ENCODE data around the gene NOX5.

Gene NOX5

GRCh38 chr15:69074843-69075224, 60.3 kb downstream of the NOX5 start:
- no peak for DNase-seq (ENCODE audit: extremely low read depth, low read depth)
- TF ChIP-seq, protein P1, sequence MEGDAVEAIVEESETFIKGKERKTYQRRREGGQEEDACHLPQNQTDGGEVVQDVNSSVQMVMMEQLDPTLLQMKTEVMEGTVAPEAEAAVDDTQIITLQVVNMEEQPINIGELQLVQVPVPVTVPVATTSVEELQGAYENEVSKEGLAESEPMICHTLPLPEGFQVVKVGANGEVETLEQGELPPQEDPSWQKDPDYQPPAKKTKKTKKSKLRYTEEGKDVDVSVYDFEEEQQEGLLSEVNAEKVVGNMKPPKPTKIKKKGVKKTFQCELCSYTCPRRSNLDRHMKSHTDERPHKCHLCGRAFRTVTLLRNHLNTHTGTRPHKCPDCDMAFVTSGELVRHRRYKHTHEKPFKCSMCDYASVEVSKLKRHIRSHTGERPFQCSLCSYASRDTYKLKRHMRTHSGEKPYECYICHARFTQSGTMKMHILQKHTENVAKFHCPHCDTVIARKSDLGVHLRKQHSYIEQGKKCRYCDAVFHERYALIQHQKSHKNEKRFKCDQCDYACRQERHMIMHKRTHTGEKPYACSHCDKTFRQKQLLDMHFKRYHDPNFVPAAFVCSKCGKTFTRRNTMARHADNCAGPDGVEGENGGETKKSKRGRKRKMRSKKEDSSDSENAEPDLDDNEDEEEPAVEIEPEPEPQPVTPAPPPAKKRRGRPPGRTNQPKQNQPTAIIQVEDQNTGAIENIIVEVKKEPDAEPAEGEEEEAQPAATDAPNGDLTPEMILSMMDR (IDR thresholded peaks at IDR 0.05; ENCODE audit: low read depth, low read length): no peak

- no peak for DNase-seq (ENCODE audit: extremely low read depth, low read depth)
- TF ChIP-seq, protein P1 (IDR thresholded peaks at IDR 0.05; ENCODE audit: low read depth, low read length): no peak
Observed at GRCh38 chr15:69075440-69075839, 60.9 kb downstream of the NOX5 start.

- TF ChIP-seq, protein P1 (IDR thresholded peaks at IDR 0.05; ENCODE audit: low read depth, low read length): no peak
Observed at GRCh38 chr15:69076756-69077155, 62.3 kb downstream of the NOX5 start.

DNA sequence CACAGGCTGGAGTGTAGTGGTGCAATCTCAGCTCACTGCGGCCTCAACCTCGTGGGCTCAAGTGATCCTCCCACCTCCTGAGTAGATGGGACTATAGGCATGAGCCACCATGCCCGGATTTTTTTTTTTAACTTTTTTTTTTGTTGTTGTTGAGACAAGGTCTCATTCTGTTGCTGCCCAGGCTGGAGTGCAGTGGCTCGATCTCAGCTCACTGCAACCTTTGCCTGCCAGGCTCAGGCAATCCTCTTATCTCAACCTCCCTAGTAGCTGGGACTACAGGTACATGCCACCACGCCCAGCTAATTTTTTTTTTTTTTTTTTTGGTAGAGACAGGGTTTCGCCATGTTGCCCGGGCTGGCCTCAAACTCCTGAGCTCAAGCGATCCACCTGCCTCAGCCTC, 64.1 kb downstream of the NOX5 start:
- no peak for DNase-seq (ENCODE audit: extremely low read depth, low read depth)
- TF ChIP-seq, protein P1 (IDR thresholded peaks at IDR 0.05; ENCODE audit: low read depth, low read length): no peak

More at GRCh38 chr15:69076756-69077155, 62.3 kb downstream of the NOX5 start:
- no peak for DNase-seq (ENCODE audit: extremely low read depth, low read depth)

DNA sequence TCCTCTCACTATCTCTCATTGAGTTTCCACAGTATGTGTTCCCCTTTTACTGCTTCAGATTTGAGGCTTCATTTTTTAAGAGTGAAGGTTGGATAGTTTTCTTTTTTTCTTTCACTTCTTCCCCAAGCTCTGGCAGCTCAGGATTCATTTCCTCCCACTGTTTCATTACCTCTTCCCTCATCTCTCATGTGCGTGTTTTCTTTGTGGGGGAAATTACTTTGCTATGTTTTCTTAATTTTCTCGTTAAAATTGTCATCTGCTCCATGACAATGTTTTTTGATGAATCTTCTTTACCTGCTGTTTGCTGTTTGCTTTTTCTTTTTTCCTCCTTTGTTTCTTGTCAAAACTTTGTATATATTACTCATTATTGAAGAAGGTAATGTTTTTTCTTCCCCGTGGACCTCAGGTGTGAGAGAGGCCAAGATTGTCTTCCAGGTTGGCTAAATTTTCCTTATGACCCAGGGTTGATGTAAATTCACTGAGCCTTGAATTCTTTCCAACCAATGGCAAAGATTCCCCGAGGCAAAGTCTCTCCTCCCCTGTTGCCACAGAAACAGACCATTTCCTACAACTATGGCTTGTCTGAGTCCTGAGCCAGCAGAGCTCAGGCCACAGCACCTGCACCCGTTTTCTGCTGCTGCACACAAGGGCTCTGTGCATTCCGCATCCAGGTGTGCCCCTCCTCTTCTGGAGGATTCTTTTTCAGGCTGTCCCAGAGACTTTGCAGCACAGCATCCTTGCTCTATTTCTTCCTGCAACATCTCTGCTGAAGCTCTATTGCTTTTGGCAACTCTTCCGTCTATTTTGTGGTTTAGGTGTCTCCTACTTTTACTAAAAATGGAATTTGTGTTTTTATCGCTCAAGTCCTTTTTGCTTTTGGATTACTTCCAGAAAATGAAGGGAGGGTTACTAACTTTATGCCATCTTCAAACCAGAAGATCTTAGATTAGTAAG, 66.1 kb downstream of the NOX5 start:
- TF ChIP-seq, protein P1 (IDR thresholded peaks at IDR 0.05; ENCODE audit: low read depth, low read length): no peak
- DNase-seq (ENCODE audit: extremely low read depth, low read depth): no peak

DNA sequence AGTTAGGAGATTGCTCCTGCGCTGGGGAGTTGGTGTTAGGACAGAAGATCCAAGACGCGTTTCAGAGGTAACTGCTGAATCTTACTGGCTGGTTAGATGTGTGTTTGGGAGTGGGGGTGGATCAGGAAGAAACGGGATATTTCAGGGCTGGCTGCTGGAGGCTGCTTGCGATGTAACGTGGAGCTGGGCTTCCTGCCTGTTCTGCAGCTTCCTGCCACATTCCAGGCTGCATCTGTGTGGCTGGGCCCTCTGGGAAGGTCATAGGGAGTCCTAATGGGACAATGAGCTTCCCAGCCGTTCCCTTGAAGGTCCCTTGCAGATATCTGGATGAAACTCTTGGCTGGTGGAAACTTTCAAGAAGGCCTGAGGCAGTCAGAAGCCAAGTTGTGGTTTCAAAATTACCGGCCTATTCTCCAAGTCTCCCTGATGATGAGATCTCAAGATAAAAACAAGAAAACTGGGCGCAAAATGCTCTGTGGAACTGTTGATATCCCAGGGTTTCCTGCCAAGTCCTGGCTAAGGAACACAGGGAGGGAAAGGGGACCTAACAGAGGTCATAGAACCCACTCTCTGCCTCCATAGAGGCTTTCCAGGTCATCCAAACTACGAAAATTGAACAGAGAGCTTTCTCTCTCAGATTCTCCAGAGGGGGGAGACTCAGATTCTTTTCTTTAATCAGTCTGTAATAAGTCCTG, 67.0 kb downstream of the NOX5 start:
- DNase-seq (ENCODE audit: extremely low read depth, low read depth): peak; percentile 11
- TF ChIP-seq, protein P1 (IDR thresholded peaks at IDR 0.05; ENCODE audit: low read depth, low read length): no peak; the same call in 1 of the 2 replicates

DNA sequence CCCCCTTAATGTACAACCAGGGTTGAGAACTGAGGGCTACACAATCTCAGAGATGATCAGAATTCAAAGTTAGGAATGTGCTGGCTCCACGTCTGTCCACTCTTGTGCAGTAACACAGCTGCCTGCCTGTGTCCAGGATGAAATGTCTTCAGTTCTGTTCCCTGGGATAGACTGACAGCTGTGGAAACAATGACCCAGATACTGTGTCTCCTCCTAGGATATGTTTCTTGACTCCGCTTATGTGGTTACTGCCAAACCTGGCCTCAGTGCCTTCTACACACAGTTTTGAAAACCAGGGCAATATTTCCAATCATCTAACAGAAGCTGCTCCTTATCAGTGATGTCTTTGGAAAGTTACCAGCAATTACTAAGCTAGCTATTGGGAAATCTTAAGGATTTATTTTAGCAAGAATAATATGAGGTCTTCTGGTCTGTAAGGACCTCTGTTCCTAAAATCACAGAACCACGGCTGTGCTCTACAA, 67.6 kb downstream of the NOX5 start:
- DNase-seq (ENCODE audit: extremely low read depth, low read depth): peak; percentile 11
- TF ChIP-seq, protein P1 (IDR thresholded peaks at IDR 0.05; ENCODE audit: low read depth, low read length): no peak

All from AG09319 (cell line).